MM.1S (cell line): ENCODE measurements around the gene CNTN5.

ENCODE experiments used
- DNase-seq: peaks from one replicate; pipeline ENCODE4 v3.0.0-alpha.2; 2015
- H2AFZ ChIP-seq: fragments of 300-600 bp; sonication (generic); 2 replicates; pipeline ENCODE4 v1.6.0; 2016; ENCODE audit warnings: antibody characterized with exemption, low read length
- H3F3A ChIP-seq: fragments of 300-600 bp; sonication (generic); 2 replicates; pipeline ENCODE4 v1.6.1; 2016; ENCODE audit warnings: mild to moderate bottlenecking, antibody characterized with exemption, low read length, moderate library complexity, mixed read lengths; ENCODE audit not compliant: insufficient read depth
- H3K27ac ChIP-seq: fragments of 300-600 bp; sonication (generic); 2 replicates; pipeline ENCODE4 v1.5.1; 2016; ENCODE audit warnings: mild to moderate bottlenecking, low read length
- H3K27me3 ChIP-seq: fragments of 300-600 bp; sonication (generic); replicated peaks from 2 replicates; pipeline ENCODE4 v1.6.0; 2016; ENCODE audit warnings: low read length; ENCODE audit not compliant: insufficient read depth
- H3K36me3 ChIP-seq: fragments of 300-600 bp; sonication (generic); replicated peaks from 2 replicates; pipeline ENCODE4 v1.6.1; 2016; ENCODE audit warnings: mild to moderate bottlenecking, low read length, mixed read lengths; ENCODE audit not compliant: insufficient read depth
- H3K4me1 ChIP-seq: fragments of 300-600 bp; sonication (generic); 2 replicates; pipeline ENCODE4 v1.6.1; 2016; ENCODE audit warnings: low read length, mixed read lengths
- H3K4me2 ChIP-seq: fragments of 300-600 bp; sonication (generic); 2 replicates; pipeline ENCODE4 v1.6.0; 2016; ENCODE audit warnings: low read depth, low read length
- H3K4me3 ChIP-seq: fragments of 300-600 bp; sonication (generic); 2 replicates; pipeline ENCODE4 v1.5.1; 2016; ENCODE audit warnings: low read length, mixed read lengths
- H3K79me2 ChIP-seq: fragments of 300-600 bp; sonication (generic); 2 replicates; pipeline ENCODE4 v1.6.1; 2016; ENCODE audit warnings: mixed run types, low read length, mixed read lengths
- H3K9ac ChIP-seq: fragments of 300-600 bp; sonication (generic); 2 replicates; pipeline ENCODE4 v1.6.1; 2016; ENCODE audit warnings: low read length, mixed read lengths
- H3K9me2 ChIP-seq: fragments of 300-600 bp; sonication (generic); replicated peaks from 2 replicates; pipeline ENCODE4 v1.6.1; 2016; ENCODE audit warnings: mild to moderate bottlenecking, low read length, mixed read lengths; ENCODE audit not compliant: insufficient read depth
- H3K9me3 ChIP-seq: fragments of 300-600 bp; sonication (generic); replicated peaks from 2 replicates; pipeline ENCODE4 v1.6.1; 2016; ENCODE audit warnings: mild to moderate bottlenecking, low read length, mixed read lengths; ENCODE audit not compliant: insufficient read depth
- H4K20me1 ChIP-seq: fragments of 300-600 bp; sonication (generic); 2 replicates; pipeline ENCODE4 v1.6.1; 2016; ENCODE audit warnings: mild to moderate bottlenecking, low read length, moderate library complexity, mixed read lengths; ENCODE audit not compliant: insufficient read depth
- EZH2 ChIP-seq: fragments of 300-600 bp; sonication (generic); optimal IDR thresholded peaks from 2 replicates; pipeline ENCODE3; 2017; ENCODE audit warnings: low read depth, mild to moderate bottlenecking, antibody characterized with exemption, low read length, mixed read lengths
- EZH2phosphoT487 ChIP-seq: fragments of 300-600 bp; sonication (generic); IDR thresholded peaks from 2 replicates; pipeline ENCODE4 v1.6.1; 2018; ENCODE audit warnings: antibody characterized with exemption, low read length
- TF ChIP-seq, protein P1 (sequence below): fragments of 300-600 bp; sonication (generic); IDR thresholded peaks from 2 replicates; pipeline ENCODE4 v1.5.1; 2016; ENCODE audit warnings: antibody characterized with exemption, low read length, mixed read lengths

Gene CNTN5

DNA sequence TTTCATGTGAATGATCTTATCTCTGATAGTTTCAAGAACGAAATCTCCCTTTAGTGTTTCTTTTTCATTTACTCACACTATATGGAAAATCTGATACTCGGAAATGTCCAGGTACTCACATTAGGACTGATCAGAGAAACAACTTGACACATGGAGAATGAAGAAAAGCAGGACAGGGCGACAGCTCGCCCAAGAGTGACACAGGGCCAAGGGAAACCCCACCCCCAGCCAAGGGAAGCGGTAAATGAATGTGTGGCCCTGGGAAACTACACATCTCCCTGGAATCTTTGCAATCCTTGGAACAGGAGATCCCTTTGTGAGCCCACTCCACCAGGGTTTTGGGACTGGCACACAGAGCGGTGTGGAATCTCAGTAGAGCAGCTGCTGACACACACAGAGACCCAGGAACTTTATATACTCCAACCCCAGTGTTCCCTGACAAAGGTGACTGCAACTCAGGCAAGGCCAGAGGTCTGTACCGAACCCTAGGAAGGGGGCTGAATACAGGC lies 1362.7 kb downstream of the CNTN5 start:
- H2AFZ ChIP-seq = no peak overlapping the region
- no peaks in the 10 kb centered on the region for H3K9me2 ChIP-seq
- no peak overlapping the region for H3K4me3 ChIP-seq
- no peak overlapping the region for H3K4me2 ChIP-seq
- H3K27me3 ChIP-seq = no peaks in the 10 kb centered on the region
- H3K27ac ChIP-seq = no peak overlapping the region
- no peaks in the 10 kb centered on the region for H3F3A ChIP-seq
- no peaks in the 10 kb centered on the region for H4K20me1 ChIP-seq
- TF ChIP-seq, protein P1, sequence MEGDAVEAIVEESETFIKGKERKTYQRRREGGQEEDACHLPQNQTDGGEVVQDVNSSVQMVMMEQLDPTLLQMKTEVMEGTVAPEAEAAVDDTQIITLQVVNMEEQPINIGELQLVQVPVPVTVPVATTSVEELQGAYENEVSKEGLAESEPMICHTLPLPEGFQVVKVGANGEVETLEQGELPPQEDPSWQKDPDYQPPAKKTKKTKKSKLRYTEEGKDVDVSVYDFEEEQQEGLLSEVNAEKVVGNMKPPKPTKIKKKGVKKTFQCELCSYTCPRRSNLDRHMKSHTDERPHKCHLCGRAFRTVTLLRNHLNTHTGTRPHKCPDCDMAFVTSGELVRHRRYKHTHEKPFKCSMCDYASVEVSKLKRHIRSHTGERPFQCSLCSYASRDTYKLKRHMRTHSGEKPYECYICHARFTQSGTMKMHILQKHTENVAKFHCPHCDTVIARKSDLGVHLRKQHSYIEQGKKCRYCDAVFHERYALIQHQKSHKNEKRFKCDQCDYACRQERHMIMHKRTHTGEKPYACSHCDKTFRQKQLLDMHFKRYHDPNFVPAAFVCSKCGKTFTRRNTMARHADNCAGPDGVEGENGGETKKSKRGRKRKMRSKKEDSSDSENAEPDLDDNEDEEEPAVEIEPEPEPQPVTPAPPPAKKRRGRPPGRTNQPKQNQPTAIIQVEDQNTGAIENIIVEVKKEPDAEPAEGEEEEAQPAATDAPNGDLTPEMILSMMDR = no peak
- TF ChIP-seq EZH2phosphoT487 (no peak), EZH2 (no peak)
- no peaks in the 10 kb centered on the region for H3K9me3 ChIP-seq
- H3K79me2 ChIP-seq = no peaks in the 10 kb centered on the region
- no peak for DNase-seq
- no peak overlapping the region for H3K9ac ChIP-seq
- H3K36me3 ChIP-seq = no peaks in the 10 kb centered on the region
- no peaks in the 10 kb centered on the region for H3K4me1 ChIP-seq

DNA sequence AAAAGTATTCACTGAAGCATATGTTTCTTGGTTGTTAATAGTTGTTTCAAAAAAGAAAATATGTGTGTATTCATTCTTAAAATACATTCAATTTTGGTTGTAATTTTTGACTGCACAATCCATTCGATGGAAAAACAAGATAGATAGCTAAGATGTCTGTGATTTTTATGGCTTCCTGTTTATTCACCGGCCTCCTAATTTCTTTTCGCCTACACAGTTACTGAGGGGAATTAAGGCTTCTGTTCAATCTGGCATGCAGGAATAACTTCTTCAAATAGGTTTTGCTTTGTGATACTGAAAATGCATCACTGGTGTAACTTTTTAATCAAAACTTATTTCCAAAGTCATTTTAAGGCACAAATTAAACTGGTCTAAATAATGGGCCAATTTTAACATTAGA lies 1375.5 kb downstream of the CNTN5 start:
- H3K4me1 ChIP-seq = no peaks in the 10 kb centered on the region
- H3K9me2 ChIP-seq = no peaks in the 10 kb centered on the region
- no peaks in the 10 kb centered on the region for H3K79me2 ChIP-seq
- H2AFZ ChIP-seq = no peak overlapping the region
- TF ChIP-seq EZH2 (no peak), EZH2phosphoT487 (no peak)
- TF ChIP-seq, protein P1 = no peak
- H3K36me3 ChIP-seq = no peaks in the 10 kb centered on the region
- DNase-seq = no peak
- no peak overlapping the region for H3K4me3 ChIP-seq
- no peaks in the 10 kb centered on the region for H3K27me3 ChIP-seq
- no peak overlapping the region for H3K4me2 ChIP-seq
- no peak overlapping the region for H3K27ac ChIP-seq
- no peaks in the 10 kb centered on the region for H3K9me3 ChIP-seq
- H3F3A ChIP-seq = no peaks in the 10 kb centered on the region
- H3K9ac ChIP-seq = no peak overlapping the region
- H4K20me1 ChIP-seq = no peaks in the 10 kb centered on the region

DNA sequence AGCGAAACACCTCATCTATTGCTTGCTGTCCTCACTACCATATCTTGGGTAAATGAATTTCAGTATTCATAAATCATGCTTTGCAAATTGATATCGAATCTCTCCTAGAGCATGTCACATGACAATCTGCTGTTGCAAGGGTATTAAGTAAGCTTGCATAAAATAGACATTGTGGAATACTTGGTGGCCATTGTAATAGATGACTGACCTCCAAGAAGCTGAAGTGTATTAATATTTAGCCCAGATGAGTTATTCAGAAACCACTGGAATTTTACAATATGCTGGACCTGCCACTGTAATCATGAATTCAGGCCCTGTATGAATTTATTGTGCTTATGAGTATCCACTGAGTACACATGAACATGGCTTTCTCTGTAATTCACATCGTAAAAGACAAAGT lies 1376.7 kb downstream of the CNTN5 start:
- Histone ChIP-seq H3F3A (no peaks in the 10 kb centered on the region), H3K9me3 (no peaks in the 10 kb centered on the region), H4K20me1 (no peaks in the 10 kb centered on the region), H2AFZ (no peak overlapping the region), H3K27ac (no peak overlapping the region), H3K79me2 (no peaks in the 10 kb centered on the region), H3K9ac (no peak overlapping the region), H3K4me2 (no peak overlapping the region), H3K36me3 (no peaks in the 10 kb centered on the region), H3K4me1 (no peaks in the 10 kb centered on the region), H3K27me3 (no peaks in the 10 kb centered on the region), H3K4me3 (no peak overlapping the region), H3K9me2 (no peaks in the 10 kb centered on the region)
- TF ChIP-seq EZH2phosphoT487 = no peak
- no peak for TF ChIP-seq EZH2
- TF ChIP-seq, protein P1 = no peak
- DNase-seq = no peak
